ENCODE results near the gene CALM1.

CALM1 gene

DNA sequence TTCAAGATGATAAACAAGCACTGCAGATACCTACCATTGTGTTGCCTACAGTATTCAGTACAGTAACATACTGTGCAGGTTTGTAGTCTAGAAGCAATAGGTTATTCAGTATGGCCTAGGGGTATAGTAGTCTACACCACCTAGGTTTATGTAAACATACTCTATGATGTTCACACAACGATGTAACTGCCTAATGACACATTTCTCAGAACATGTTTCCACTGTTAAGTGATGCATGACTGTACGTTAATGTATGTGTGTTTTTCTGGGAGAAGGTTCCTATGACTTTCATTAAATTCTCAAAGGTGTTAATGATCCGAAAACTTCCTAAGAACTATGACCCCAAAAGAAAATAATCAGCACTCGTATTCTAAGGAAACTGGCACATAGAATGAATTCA lies 20.9 kb upstream of the CALM1 start:
- no peak for TF ChIP-seq CTCF (IDR thresholded peaks at IDR 0.05; ENCODE audit: control insufficient read depth, insufficient read depth, low read depth, low read length, missing control alignments)
- DNase-seq (ENCODE audit: low read depth) = no peak
- no peak overlapping the region for H3K4me3 ChIP-seq (ENCODE audit: control insufficient read depth, low read depth, low read length)

GRCh38 chr14:90378249-90378648 lies 18.6 kb upstream of the CALM1 start:
- H3K4me3 ChIP-seq (ENCODE audit: control insufficient read depth, low read depth, low read length) = no peak overlapping the region
- no peak for TF ChIP-seq CTCF (IDR thresholded peaks at IDR 0.05; ENCODE audit: control insufficient read depth, insufficient read depth, low read depth, low read length, missing control alignments)
- no peak for DNase-seq (ENCODE audit: low read depth)

GRCh38 chr14:90379106-90379505 lies 17.7 kb upstream of the CALM1 start:
- DNase-seq (ENCODE audit: low read depth) = no peak
- no peak overlapping the region for H3K4me3 ChIP-seq (ENCODE audit: control insufficient read depth, low read depth, low read length)
- TF ChIP-seq CTCF (IDR thresholded peaks at IDR 0.05; ENCODE audit: control insufficient read depth, insufficient read depth, low read depth, low read length, missing control alignments) = no peak

GRCh38 chr14:90381011-90381786 lies 15.6 kb upstream of the CALM1 start:
- TF ChIP-seq CTCF (IDR thresholded peaks at IDR 0.05; ENCODE audit: control insufficient read depth, insufficient read depth, low read depth, low read length, missing control alignments) = no peak
- H3K4me3 ChIP-seq (ENCODE audit: control insufficient read depth, low read depth, low read length) = no peak overlapping the region
- DNase-seq (ENCODE audit: low read depth) = no peak

GRCh38 chr14:90381999-90382451 lies 14.8 kb upstream of the CALM1 start:
- DNase-seq (ENCODE audit: low read depth) = no peak
- H3K4me3 ChIP-seq (ENCODE audit: control insufficient read depth, low read depth, low read length) = peak overlapping the region; percentile 58
- TF ChIP-seq CTCF (IDR thresholded peaks at IDR 0.05; ENCODE audit: control insufficient read depth, insufficient read depth, low read depth, low read length, missing control alignments) = no peak

DNA sequence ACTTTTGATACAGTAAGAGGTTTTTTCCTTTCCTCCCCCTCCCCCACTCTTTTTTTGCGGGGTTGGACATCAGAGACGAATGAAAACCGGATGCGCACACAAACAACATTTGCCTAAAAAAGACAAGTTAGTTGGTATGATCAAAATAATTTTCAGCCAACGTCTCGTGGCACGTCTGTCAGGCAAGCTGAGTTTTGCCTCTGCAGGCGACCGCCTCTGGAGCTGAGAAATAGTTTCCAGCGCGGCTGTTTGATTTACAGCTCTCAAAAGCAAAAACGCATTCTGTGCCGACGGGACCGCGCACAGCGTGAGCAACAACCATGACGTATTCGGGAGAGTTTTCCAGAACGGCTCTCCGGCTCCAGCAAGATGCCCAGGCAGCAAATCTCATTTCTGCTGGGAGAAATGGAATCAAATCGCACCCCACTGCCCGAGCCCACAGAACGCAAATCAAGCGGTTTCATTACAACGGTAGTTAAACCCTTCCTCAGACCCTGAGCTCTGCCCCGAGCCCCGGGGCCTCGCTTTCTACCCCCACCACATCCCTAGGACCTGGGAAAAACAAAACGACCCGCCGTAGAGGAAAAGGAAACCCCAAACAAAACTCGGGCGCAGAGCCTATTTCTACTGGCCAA lies 14.2 kb upstream of the CALM1 start:
- DNase-seq (ENCODE audit: low read depth) = peak; percentile 49
- H3K4me3 ChIP-seq (ENCODE audit: control insufficient read depth, low read depth, low read length) = peak overlapping the region; percentile 58
- TF ChIP-seq CTCF (IDR thresholded peaks at IDR 0.05; ENCODE audit: control insufficient read depth, insufficient read depth, low read depth, low read length, missing control alignments) = no peak
